ENCODE results near the gene CTIF. TPM values are rescaled to one million over a fixed set of nuclear protein-coding genes. Genes with fewer than 3 reads are reported as not detected.

Gene CTIF
- total RNA-seq, 4 donors from 2014 or later, result 14.1 to 78.2 (median 18.4) TPM

DNA sequence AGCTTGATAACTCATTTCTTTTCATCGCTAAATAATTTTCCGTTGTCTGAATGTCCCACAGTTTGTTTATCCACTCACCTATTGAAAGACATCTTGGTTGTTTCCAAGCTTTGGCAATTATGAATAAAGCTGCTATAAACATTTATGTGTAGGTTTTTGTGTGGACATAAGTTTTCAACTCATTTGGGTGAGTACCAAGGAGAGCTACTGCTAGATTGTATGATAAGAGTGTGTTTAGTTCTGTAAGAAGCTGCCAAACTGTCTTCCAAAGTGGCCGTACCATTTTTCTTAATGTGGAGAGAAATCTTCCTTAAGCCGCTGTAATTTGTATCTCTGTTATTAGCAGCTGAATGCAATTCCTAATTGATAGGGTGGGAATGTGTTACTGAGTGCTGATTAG is 11.4 kb upstream of the CTIF start:
- no peak for DNase-seq
- Histone ChIP-seq H3K27ac (no peak overlapping the region), H3K9me3 (no peaks in the 10 kb centered on the region), H3K36me3 (no peaks in the 10 kb centered on the region), H3K4me1 (no peaks in the 10 kb centered on the region), H3K4me3 (no peak overlapping the region), H3K27me3 (peaks cover 2% of the 10 kb centered on the region)
- intact Hi-C loops (cut with DNase I; ENCODE audit: low total_unique reads) (no loop called here), in situ Hi-C loops (cut with MboI; ENCODE audit: low pct_ligation_motif_present in 1 of 4, low pct_unique_long_range_greater_than_20kb in 1 of 4, low sequenced_read_pairs in 3 of 4) (no loop called here)
- TF ChIP-seq POLR2AphosphoS5 (IDR thresholded peaks at IDR 0.05), result no peak
- TF ChIP-seq, protein P1, sequence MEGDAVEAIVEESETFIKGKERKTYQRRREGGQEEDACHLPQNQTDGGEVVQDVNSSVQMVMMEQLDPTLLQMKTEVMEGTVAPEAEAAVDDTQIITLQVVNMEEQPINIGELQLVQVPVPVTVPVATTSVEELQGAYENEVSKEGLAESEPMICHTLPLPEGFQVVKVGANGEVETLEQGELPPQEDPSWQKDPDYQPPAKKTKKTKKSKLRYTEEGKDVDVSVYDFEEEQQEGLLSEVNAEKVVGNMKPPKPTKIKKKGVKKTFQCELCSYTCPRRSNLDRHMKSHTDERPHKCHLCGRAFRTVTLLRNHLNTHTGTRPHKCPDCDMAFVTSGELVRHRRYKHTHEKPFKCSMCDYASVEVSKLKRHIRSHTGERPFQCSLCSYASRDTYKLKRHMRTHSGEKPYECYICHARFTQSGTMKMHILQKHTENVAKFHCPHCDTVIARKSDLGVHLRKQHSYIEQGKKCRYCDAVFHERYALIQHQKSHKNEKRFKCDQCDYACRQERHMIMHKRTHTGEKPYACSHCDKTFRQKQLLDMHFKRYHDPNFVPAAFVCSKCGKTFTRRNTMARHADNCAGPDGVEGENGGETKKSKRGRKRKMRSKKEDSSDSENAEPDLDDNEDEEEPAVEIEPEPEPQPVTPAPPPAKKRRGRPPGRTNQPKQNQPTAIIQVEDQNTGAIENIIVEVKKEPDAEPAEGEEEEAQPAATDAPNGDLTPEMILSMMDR (IDR thresholded peaks at IDR 0.05), result no peak
- no peak for TF ChIP-seq EP300 (IDR thresholded peaks at IDR 0.05; ENCODE audit: low read depth)
- TF ChIP-seq POLR2A (IDR thresholded peaks at IDR 0.05), result no peak
- 76 to 89% methylated on average over 4 of the region's 4 CpGs for whole genome bisulfite sequencing, 2 donors (ENCODE audit: low coverage in 1 of 2)

DNA sequence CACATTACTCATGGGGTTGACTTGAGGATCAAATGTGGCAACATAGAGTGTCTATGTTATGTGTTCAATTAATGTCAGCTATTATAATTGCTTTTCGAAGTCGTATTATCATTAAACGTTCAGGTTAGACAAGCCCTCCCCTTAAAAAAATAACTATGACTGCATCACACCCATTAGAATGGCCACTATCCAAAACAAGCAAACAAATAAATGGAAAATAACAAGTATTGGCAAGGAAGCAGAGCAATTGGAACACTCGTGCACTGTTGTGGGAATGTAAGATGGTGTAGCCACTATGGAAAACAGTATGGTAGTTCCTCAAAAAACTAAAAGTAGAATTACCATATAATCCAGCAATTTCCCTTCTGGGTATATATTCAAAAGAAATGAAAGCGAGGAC is 10.0 kb upstream of the CTIF start:
- Histone ChIP-seq H3K9me3 (no peaks in the 10 kb centered on the region), H3K4me3 (no peak overlapping the region), H3K4me1 (no peaks in the 10 kb centered on the region), H3K27ac (no peak overlapping the region), H3K36me3 (no peaks in the 10 kb centered on the region), H3K27me3 (peaks cover 2% of the 10 kb centered on the region)
- in situ Hi-C loops (cut with MboI; ENCODE audit: low pct_ligation_motif_present in 1 of 4, low pct_unique_long_range_greater_than_20kb in 1 of 4, low sequenced_read_pairs in 3 of 4), result no loop called here
- intact Hi-C loops (cut with DNase I; ENCODE audit: low total_unique reads), result no loop called here
- no peak for TF ChIP-seq POLR2AphosphoS5 (IDR thresholded peaks at IDR 0.05)
- TF ChIP-seq EP300 (IDR thresholded peaks at IDR 0.05; ENCODE audit: low read depth), result no peak
- TF ChIP-seq, protein P1 (IDR thresholded peaks at IDR 0.05), result no peak
- TF ChIP-seq POLR2A (IDR thresholded peaks at IDR 0.05), result no peak
- 75 to 84% methylated on average over 2 to 5 of the region's 5 CpGs for WGBS, 2 donors (ENCODE audit: low coverage in 1 of 2)
- no peak for DNase-seq

DNA sequence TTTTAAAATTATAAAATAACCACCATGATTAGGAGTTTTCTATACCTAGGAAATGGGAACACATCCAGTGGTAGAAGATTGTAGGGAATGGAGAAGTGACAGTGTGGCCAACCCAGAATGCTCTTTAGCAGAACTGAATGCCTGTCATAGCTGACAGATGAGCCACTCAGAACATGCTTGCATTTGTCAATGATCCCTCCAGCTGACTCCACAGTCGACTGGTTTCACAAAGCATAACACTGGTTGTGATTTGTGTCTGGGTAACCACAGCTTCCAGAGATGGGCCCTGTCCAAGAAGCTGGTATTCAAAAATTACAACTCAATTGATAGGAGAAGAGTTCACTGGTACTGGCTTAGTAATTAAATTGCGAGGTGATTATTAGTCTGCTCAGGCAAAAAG is 9.0 kb upstream of the CTIF start:
- 65% methylated on average over 2 of the region's 2 CpGs; no CpG with 5 or more reads in 1 of the 2 donors for WGBS, 2 donors (ENCODE audit: low coverage in 1 of 2)
- Histone ChIP-seq H3K27ac (no peak overlapping the region), H3K4me3 (no peak overlapping the region), H3K36me3 (no peaks in the 10 kb centered on the region), H3K27me3 (peaks cover 2% of the 10 kb centered on the region), H3K4me1 (no peaks in the 10 kb centered on the region), H3K9me3 (no peaks in the 10 kb centered on the region)
- in situ Hi-C loops (cut with MboI; ENCODE audit: low pct_ligation_motif_present in 1 of 4, low pct_unique_long_range_greater_than_20kb in 1 of 4, low sequenced_read_pairs in 3 of 4) (no loop called here), intact Hi-C loops (cut with DNase I; ENCODE audit: low total_unique reads) (no loop called here)
- DNase-seq, result no peak
- TF ChIP-seq POLR2A (IDR thresholded peaks at IDR 0.05), result no peak
- TF ChIP-seq POLR2AphosphoS5 (IDR thresholded peaks at IDR 0.05), result no peak
- TF ChIP-seq EP300 (IDR thresholded peaks at IDR 0.05; ENCODE audit: low read depth), result no peak
- TF ChIP-seq, protein P1 (IDR thresholded peaks at IDR 0.05), result no peak

DNA sequence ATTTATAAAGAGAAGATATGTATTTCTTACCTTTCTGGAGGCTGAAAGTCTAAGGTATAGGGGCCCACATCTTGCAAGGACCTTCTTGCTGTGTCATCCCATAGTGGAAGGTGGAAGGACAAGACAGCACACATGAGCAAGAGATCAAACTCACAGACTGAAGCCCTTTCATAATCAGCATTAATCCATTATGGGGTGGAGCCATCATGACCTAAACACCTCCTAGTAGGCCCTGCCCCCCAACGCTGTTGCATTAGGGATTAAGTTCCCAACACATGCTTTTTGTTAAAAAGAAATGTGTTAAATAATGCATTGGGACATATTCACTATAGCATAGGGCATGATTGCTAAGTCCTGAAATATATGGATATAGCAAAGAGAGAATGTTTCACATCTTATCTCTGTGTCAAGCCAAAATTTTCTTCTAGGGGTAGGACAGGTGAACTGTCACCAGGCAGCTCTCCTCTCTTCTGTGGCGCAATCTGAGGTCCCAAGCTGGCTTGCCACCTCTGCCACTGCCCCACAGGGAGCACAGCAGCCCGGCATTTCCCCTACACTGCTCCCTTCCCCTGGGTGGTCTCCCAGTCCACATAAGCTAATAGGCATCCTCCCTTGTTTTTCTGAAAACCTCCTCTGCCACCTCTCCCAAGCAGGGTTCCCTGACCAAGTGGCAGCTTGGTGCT is 8.3 kb upstream of the CTIF start:
- in situ Hi-C loops (cut with MboI; ENCODE audit: low pct_ligation_motif_present in 1 of 4, low pct_unique_long_range_greater_than_20kb in 1 of 4, low sequenced_read_pairs in 3 of 4) (no loop called here), intact Hi-C loops (cut with DNase I; ENCODE audit: low total_unique reads) (no loop called here)
- WGBS, 2 donors (ENCODE audit: low coverage in 1 of 2), result 82 to 100% methylated on average over 1 to 3 of the region's 3 CpGs
- DNase-seq, result no peak
- H3K36me3 ChIP-seq, result no peaks in the 10 kb centered on the region
- no peak overlapping the region for H3K27ac ChIP-seq
- TF ChIP-seq POLR2AphosphoS5 (IDR thresholded peaks at IDR 0.05), result no peak
- TF ChIP-seq, protein P1 (IDR thresholded peaks at IDR 0.05), result no peak
- no peak for TF ChIP-seq EP300 (IDR thresholded peaks at IDR 0.05; ENCODE audit: low read depth)
- TF ChIP-seq POLR2A (IDR thresholded peaks at IDR 0.05), result no peak
- H3K4me3 ChIP-seq, result no peak overlapping the region
- no peaks in the 10 kb centered on the region for H3K4me1 ChIP-seq
- no peaks in the 10 kb centered on the region for H3K9me3 ChIP-seq
- peaks cover 2% of the 10 kb centered on the region for H3K27me3 ChIP-seq

Measured in transverse colon (tissue), 4 donors.